ENCODE measurements around the gene FAM78A. TPM values are rescaled to one million over a fixed set of nuclear protein-coding genes. Genes with fewer than 3 reads are reported as not detected.

FAM78A gene
- total and polyA plus RNA-seq, 2 donors (not counting 1 experiment from before 2014, with no cell fraction given) = 42.9 to 58.3 TPM

DNA sequence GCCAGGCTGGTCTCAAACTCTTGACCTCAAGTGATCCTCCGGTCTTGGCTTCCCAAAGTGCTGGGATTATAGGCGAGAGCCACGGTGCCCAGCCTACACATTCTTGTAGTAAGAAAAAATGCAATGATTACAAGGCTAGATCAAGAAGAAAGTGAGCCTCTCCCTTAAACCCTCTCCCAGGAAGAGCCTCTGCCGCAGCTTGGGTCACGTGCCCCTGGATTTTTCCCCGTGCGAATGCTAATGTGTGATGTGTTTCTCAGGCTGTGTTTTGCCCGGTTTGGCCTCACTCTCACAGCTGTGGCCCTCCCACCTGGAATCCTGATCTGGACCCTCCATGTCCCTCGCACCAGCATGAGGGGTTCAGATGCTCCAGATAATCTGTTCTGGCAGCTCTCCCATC lies 20.1 kb upstream of the FAM78A start:
- Histone ChIP-seq H2AFZ (ENCODE audit: insufficient read depth, low read depth, low read length, poor library complexity, severe bottlenecking) (no peak overlapping the region), H3K36me3 (replicated peaks in 1 of 2; ENCODE audit: control extremely low read depth in 1 of 2, control insufficient read depth in 1 of 2, extremely low read depth in 1 of 2, insufficient read depth in 2 of 2, low read length in 1 of 2) (no peaks in the 10 kb centered on the region), H3K4me2 (replicated peaks; ENCODE audit: low read depth, low read length, poor library complexity, severe bottlenecking) (no peak overlapping the region), H3K9ac (ENCODE audit: low read length) (no peak overlapping the region), H4K20me1 (ENCODE audit: control insufficient read depth, insufficient read depth, low read length, poor library complexity, severe bottlenecking) (no peaks in the 10 kb centered on the region), H3K9me3 (ENCODE audit: control extremely low read depth in 1 of 3, control insufficient read depth in 2 of 3, insufficient read depth in 1 of 3, low read length in 2 of 3) (peaks cover 0 to 5% (median 0%) of the 10 kb centered on the region in 3 donors), H3K4me3 (ENCODE audit: control extremely low read depth in 1 of 5, extremely low read depth in 1 of 5, insufficient read depth in 1 of 5, low read depth in 2 of 5, low read length in 4 of 5) (no peak overlapping the region), H3K79me2 (ENCODE audit: control insufficient read depth, insufficient read depth, low read length) (no peaks in the 10 kb centered on the region), H3K4me1 (ENCODE audit: control insufficient read depth in 2 of 2, insufficient read depth in 2 of 2, low read length in 2 of 2) (peaks cover 3 to 4% of the 10 kb centered on the region in 2 donors), H3K27me3 (replicated peaks in 1 of 4; ENCODE audit: control extremely low read depth in 1 of 4, control insufficient read depth in 3 of 4, insufficient read depth in 4 of 4, low read length in 3 of 4) (no peaks in the 10 kb centered on the region), H3K27ac (ENCODE audit: low read length in 2 of 2) (no peak overlapping the region)
- no peak overlapping the region for H3K4me3 Mint-ChIP-seq
- WGBS (ENCODE audit: insufficient coverage) = 94% methylated on average over 7 of the region's 9 CpGs
- H3K4me1 Mint-ChIP-seq = peaks cover 1% of the 10 kb centered on the region
- H3K27me3 Mint-ChIP-seq = no peaks in the 10 kb centered on the region
- DNase-seq (no peak), ATAC-seq (ENCODE audit: low read depth) (no peak)
- intact Hi-C loops (cut with micrococcal nuclease) = no loop called here
- no peak for TF ChIP-seq EZH2 (IDR thresholded peaks at IDR 0.05; ENCODE audit: borderline replicate concordance, insufficient read depth, low read depth, low read length, poor library complexity, severe bottlenecking)
- TF ChIP-seq, protein P1, sequence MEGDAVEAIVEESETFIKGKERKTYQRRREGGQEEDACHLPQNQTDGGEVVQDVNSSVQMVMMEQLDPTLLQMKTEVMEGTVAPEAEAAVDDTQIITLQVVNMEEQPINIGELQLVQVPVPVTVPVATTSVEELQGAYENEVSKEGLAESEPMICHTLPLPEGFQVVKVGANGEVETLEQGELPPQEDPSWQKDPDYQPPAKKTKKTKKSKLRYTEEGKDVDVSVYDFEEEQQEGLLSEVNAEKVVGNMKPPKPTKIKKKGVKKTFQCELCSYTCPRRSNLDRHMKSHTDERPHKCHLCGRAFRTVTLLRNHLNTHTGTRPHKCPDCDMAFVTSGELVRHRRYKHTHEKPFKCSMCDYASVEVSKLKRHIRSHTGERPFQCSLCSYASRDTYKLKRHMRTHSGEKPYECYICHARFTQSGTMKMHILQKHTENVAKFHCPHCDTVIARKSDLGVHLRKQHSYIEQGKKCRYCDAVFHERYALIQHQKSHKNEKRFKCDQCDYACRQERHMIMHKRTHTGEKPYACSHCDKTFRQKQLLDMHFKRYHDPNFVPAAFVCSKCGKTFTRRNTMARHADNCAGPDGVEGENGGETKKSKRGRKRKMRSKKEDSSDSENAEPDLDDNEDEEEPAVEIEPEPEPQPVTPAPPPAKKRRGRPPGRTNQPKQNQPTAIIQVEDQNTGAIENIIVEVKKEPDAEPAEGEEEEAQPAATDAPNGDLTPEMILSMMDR (IDR thresholded peaks at IDR 0.05) = no peak
- no peak overlapping the region for H3K27ac Mint-ChIP-seq
- ChIA-PET CTCF (no interaction called here), POLR2A (no interaction called here)
- no peaks in the 10 kb centered on the region for H3K9me3 Mint-ChIP-seq (ENCODE audit: insufficient read depth)

- no peak overlapping the region for H3K27ac ChIP-seq (ENCODE audit: low read length in 2 of 2)
- H3K4me2 ChIP-seq (replicated peaks; ENCODE audit: low read depth, low read length, poor library complexity, severe bottlenecking) = no peak overlapping the region
- H4K20me1 ChIP-seq (ENCODE audit: control insufficient read depth, insufficient read depth, low read length, poor library complexity, severe bottlenecking) = no peaks in the 10 kb centered on the region
- H3K27me3 ChIP-seq (replicated peaks in 1 of 4; ENCODE audit: control extremely low read depth in 1 of 4, control insufficient read depth in 3 of 4, insufficient read depth in 4 of 4, low read length in 3 of 4) = no peaks in the 10 kb centered on the region
- H3K79me2 ChIP-seq (ENCODE audit: control insufficient read depth, insufficient read depth, low read length) = no peaks in the 10 kb centered on the region
- H2AFZ ChIP-seq (ENCODE audit: insufficient read depth, low read depth, low read length, poor library complexity, severe bottlenecking) = no peak overlapping the region
- intact Hi-C loops (cut with micrococcal nuclease) = no loop called here
- 94% methylated on average over 5 of the region's 10 CpGs for WGBS (ENCODE audit: insufficient coverage)
- no peak overlapping the region for H3K9ac ChIP-seq (ENCODE audit: low read length)
- no peaks in the 10 kb centered on the region for H3K27me3 Mint-ChIP-seq
- peaks cover 0 to 9% of the 10 kb centered on the region in 2 donors for H3K4me1 ChIP-seq (ENCODE audit: control insufficient read depth in 2 of 2, insufficient read depth in 2 of 2, low read length in 2 of 2)
- no peak overlapping the region for H3K4me3 Mint-ChIP-seq
- H3K9me3 ChIP-seq (ENCODE audit: control extremely low read depth in 1 of 3, control insufficient read depth in 2 of 3, insufficient read depth in 1 of 3, low read length in 2 of 3) = no peaks in the 10 kb centered on the region
- TF ChIP-seq, protein P1 (IDR thresholded peaks at IDR 0.05) = no peak
- TF ChIP-seq EZH2 (IDR thresholded peaks at IDR 0.05; ENCODE audit: borderline replicate concordance, insufficient read depth, low read depth, low read length, poor library complexity, severe bottlenecking) = no peak
- H3K9me3 Mint-ChIP-seq (ENCODE audit: insufficient read depth) = no peaks in the 10 kb centered on the region
- ChIA-PET POLR2A (no interaction called here), CTCF (interaction anchor here (0.8 to 1.9 kb wide), 2 partner anchors 18 to 44 kb away, joined by 3 to 7 read pairs; no protein-coding TSS in a partner anchor)
- H3K36me3 ChIP-seq (replicated peaks in 1 of 2; ENCODE audit: control extremely low read depth in 1 of 2, control insufficient read depth in 1 of 2, extremely low read depth in 1 of 2, insufficient read depth in 2 of 2, low read length in 1 of 2) = no peaks in the 10 kb centered on the region
- H3K4me3 ChIP-seq (ENCODE audit: control extremely low read depth in 1 of 5, extremely low read depth in 1 of 5, insufficient read depth in 1 of 5, low read depth in 2 of 5, low read length in 4 of 5) = no peak overlapping the region
- H3K27ac Mint-ChIP-seq = no peak overlapping the region
- DNase-seq = no peak
- H3K4me1 Mint-ChIP-seq = peaks cover 2% of the 10 kb centered on the region
- no peak for ATAC-seq (ENCODE audit: low read depth)
Measured at GRCh38 chr9:131292937-131293336, 16.6 kb upstream of the FAM78A start.

All from B cell (primary cell).